NCI-H2029 (cell line): ENCODE data around the gene LRIG1.

Experiments
- DNase-seq: peaks from one replicate; lab custom pipeline; 2025; lab: John Stamatoyannopoulos, UW

LRIG1 gene

GRCh38 chr3:66344848-66345578 lies 155.8 kb downstream of the LRIG1 start:
- DNase-seq, result no peak

DNA sequence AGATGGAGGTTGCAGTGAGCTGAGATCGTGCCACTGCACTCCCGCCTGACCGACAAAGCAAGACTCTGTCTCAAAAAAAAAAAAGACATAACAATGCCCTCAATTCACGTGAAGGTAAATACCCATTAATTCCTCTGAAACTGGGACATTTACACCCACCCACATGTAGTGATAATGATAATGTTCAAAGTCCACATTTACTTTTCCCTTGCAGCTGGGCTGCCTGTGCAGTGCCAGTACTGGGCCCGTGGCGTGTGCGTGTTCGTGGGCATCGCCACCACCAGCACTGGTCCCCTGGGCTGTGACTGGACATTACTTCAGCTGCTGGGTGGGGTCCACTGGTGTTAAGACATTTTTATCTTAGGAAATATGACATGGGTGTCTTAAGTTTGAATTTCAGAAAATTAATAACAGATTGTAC lies 156.4 kb downstream of the LRIG1 start:
- no peak for DNase-seq

DNA sequence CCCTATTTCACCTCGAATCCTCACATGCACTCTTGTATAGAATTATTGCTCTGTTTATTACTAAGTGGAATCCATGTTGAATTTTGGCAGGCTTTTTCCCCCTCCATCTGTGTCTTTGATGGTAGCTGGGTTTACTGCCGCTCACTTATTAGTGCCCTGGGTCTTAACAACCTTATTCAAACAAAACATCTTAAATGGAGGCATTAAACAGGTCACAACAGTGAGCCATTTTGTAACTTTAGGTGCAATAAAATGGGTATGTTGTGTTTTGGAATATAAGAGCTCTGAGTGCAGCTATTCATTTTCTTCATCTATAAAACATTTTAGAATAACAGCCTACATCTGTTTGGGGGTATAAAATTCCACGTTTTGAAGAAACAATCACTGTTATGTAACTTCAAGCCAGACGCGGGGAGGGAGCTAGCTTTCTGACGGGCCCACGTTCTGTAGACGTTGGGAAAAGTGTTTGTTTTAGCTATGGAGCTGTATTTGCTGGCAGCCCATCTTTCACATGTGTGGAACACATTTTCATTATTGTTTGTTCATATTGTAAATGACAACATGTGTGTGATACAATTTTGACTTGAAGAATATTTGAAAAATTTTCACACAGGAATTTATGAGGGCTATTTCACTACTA lies 158.0 kb downstream of the LRIG1 start:
- DNase-seq, result no peak

GRCh38 chr3:66338927-66339326 lies 161.9 kb downstream of the LRIG1 start:
- DNase-seq, result no peak

DNA sequence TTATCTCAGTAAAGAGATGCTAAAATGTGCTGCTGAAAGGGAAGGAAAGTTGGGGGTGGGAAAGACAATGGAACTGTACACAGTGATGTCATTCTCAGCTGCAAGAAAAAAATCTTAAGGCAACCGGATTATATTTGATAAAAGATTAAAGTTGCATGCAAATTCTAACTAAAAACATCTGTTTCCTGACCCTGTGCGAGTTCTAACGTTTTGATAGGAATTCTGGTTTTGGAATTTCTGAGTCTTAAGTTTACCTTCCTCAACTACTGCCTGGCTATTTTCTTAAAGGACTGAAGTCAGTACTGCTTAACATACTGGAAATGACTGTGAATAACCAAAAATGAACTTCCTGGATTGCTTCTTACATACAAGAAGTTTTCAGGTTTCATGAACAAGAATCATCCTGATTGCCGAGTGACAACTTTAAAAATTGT lies 164.5 kb downstream of the LRIG1 start:
- DNase-seq, result no peak

DNA sequence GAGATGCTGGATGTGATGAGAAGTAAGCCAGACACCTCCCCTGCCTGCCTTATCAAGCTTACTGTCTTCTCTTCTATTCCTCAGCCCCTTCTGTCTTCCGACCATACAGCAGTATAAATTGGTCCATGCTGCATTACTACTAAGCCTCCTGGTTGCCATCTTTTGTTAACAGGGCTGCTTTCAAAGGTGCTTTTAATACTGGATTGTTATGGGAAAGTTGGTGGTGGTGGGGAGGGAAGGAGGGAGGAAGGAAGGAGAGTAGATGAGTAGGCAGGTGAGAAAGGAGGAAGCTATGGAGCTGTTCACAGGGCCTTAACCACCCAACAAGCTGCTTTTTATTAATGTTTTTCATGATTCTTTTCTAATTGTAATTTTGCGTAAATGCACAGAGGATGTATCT lies 165.2 kb downstream of the LRIG1 start:
- no peak for DNase-seq
